ENCODE measurements around the gene ZNF622.

- TF ChIP-seq CTCF (optimal IDR thresholded peaks at IDR 0.05 in 1 of 3, IDR thresholded peaks at IDR 0.05 in 1 of 3, conservative IDR thresholded peaks at IDR 0.05 in 1 of 3; ENCODE audit: extremely low read depth in 1 of 3, insufficient read depth in 2 of 3, low read length in 3 of 3) (no peak), EZH2 (IDR thresholded peaks at IDR 0.05; ENCODE audit: low read length) (no peak)
Observed at GRCh38 chr5:16487456-16487855, 21.9 kb upstream of the ZNF622 start.

All from keratinocyte (primary cell).